HL-60/S4 treated with phorbol 12-myristate 13-acetate at 8.2 ng/mL for 4 days and 3 days (cell line): ENCODE data around the gene FRMD8.

Experiments
- in situ Hi-C: fragments of 300-500 bp; cut with MboI; formaldehyde crosslinking; loops from 2 replicates; pipeline ENCODE4 v1.15.0; 2022; ENCODE audit warnings: low sequenced_read_pairs

Gene FRMD8

GRCh38 chr11:65434057-65434666, 47.7 kb downstream of the FRMD8 start:
- in situ Hi-C loops: no loop called here

GRCh38 chr11:65434667-65435410, 48.4 kb downstream of the FRMD8 start:
- in situ Hi-C loops: no loop called here

- in situ Hi-C loops: no loop called here
These were observed 49.0 kb downstream of the FRMD8 start for GRCh38 chr11:65435411-65435931.

- in situ Hi-C loops: no loop called here
These were observed 49.6 kb downstream of the FRMD8 start for GRCh38 chr11:65435981-65436411.

DNA sequence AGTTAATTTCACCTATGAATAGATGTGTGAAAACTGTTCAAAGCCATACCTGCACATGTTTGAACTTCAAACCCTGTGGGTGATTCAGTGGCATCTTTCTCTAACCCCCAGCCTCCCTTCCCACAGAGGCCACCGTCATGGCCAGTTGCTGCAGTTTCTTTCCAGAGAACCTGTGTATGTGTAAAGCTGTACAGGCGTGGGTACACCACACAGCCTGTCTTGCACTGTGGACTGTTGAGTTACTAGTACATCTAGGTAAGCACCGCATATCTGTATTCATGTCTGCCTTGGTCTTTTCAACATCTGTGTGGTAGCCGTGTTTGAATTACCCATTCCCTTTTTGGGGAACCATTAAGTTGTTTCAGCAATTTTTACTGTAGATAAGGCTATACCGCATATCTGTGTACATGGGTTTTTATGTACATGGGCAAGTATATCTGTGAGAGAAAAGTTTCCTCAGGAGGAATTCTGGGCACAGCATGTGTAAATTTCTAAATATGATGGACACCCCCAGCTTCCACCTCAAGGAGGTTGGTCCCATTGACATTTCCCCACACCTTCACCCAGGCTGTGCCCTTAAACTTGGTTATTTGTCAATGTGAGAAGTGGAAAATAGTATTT, 50.1 kb downstream of the FRMD8 start:
- in situ Hi-C loops: no loop called here

- in situ Hi-C loops: no loop called here
These were observed 51.2 kb downstream of the FRMD8 start for GRCh38 chr11:65437436-65438227.

DNA sequence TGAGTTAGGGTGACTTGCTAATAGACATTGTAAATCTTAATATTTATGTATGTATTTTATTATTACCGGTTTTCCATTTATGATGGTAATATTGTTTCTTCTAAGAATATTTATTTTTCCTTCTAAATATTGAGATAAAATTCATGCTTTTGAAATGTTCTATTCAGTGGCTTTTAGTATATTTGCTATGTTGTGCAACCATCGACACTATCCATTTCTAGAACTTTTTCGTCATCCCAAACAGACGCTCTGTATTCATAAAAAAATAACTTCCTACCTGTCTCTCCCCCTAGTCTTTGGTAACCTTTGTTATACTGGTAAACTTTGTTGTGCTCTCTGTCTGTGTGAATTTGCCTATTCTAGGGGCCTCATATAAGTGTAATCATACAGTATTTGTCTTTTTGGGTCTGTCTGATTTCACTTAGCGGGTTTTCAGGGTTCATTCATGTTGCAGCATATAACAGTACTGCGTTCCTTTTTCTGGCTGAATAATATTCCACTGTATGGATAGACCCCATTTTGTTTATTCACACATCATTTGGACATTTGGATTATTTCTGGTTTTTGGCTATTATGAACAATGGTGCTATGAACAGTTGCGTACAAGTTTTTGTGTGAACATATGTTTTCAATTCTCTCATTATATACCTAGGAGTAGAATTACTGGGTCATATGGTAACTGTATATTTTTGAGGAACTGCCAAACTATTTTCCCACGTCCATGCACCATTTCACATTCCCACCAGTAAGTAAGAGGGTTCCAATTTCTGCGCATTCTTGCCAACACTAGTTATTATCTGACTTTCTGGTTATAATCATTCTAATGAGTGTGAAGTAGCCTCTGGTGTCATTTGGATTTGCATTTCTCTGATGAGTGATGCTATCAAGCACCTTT, 52.1 kb downstream of the FRMD8 start:
- in situ Hi-C loops: no loop called here

DNA sequence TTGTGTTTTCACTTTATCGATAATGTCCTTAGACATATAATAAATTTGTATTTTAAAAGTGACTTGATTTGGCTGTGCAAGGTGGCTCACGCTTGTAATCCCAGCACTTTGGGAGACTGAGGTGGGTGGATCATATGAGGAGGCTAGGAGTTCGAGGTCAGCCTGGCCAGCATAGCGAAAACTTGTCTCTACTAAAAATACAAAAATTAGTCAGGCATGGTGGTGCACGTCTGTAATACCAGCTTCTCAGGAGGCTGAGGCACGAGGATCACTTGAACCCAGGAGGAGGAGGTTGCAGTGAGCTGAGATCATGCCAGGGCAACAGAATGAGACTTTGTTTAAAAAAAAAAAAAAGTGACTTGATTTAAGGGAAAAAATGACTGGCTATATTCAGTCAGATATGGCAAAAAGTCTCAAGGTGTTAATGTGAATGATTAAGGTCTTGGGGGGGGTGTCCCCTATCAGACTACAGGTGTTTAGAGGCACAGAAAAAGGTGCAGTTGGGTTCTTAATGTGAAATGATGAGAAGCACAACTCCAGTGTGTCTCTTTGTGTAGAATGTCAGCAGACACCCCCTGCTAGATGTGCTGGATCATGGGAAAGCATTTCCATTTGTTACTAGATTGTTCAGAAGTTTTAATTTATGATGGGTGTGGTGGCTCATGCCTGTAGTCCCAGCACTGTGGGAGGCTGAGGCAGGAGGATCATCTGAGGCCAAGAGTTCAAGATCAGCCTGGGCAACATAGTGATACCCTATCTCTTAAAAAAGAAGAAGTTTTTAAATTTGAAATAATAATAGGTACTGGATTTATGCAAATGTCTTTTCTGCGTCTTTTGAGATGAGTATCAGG, 53.1 kb downstream of the FRMD8 start:
- in situ Hi-C loops: no loop called here

DNA sequence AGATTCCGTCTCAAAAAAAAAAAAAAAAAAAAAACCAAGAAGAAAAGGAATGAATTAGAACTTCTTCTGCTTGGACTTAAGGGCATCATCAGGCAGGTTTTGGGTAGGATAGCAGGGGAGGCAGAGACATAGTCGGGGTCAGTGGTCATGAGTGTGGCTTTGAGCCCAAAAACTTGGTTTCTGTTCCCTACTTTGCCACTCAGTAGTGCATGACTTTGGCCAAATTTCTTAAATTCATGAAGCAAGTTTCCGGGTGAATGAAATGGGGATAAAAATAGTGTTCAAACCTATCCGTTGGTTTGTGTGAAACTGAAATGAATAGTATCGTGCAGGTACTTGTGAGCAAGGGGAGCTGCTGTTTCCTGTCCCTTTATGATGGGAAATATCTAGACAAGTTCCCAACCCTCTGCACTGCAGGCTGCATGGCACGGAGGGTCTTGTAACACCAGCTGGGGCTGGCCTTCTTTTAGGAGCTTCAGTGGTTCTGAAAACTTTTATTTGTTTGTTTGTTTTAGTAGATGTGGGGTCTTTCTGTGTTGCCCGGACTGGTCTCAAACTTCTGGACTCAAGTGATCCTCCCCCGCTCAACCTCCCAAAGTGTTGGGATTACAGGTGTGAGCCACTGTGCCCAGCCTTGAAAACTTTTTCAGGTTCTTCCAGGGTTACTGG, 54.5 kb downstream of the FRMD8 start:
- in situ Hi-C loops: no loop called here

DNA sequence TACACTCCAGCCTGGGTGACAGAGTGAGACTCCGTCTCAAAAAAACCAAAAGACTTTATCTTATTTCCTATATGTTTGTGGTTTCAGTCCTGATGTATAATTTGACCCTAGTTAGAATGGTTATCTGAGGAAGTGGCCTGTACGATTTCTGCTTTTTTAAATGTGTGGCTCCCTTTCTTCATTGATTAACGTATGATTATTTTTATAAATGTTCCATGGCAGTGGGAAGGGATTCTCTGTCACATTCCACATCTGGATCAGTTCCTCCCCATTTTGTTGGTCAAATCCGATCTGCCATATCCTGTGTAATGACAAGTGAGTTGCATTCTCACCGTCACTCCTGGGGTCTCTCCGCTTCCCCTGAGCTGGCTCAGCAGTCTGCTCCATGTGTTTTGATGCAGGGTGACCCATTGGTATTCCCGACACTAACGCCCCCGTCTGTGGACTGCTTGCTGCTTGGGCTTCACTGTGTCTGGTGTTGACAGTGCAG, 56.5 kb downstream of the FRMD8 start:
- in situ Hi-C loops: no loop called here

GRCh38 chr11:65444314-65445051, 58.0 kb downstream of the FRMD8 start:
- in situ Hi-C loops: no loop called here

GRCh38 chr11:65445101-65445603, 58.7 kb downstream of the FRMD8 start:
- in situ Hi-C loops: no loop called here

DNA sequence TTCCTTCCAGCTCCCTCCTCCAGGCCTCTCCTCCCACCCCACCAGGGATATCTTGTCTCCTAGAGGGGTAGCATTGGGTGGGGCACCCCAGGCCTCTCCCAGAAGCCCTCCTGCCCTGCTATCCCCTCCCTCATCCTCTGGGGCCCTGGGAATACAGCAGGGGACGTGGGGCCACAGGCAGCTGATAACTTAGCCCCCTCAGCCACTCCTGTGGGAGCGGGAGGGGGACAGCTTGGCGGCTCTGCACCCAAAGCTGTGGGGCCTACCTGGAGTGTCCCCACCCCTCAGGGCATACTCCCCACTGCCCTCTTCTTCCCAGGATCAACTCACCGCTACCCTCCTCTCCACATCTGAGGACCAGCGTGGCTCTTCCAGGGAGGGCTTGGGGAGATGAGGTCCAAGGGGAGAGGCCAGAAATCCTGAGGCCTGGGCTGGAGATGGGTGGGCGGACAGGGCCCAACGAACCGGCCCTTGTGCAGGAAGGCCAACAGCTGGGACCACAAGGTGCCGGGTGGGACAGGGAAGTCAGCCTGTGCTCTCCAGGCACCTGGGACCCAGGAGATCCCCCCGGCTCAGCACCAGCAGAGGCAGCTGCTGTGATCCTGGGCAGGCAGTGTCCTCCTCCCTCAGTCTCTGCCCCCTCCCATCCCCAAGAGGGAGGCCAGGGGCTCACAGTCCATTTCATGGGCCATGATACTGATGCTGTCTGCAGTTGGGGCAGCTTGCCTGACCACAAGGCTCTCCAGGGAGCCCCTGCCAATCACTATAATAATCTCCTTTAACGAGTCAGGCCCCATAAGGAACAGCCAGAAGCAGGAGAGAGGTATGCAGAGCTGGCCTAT, 59.4 kb downstream of the FRMD8 start:
- in situ Hi-C loops: no loop called here

DNA sequence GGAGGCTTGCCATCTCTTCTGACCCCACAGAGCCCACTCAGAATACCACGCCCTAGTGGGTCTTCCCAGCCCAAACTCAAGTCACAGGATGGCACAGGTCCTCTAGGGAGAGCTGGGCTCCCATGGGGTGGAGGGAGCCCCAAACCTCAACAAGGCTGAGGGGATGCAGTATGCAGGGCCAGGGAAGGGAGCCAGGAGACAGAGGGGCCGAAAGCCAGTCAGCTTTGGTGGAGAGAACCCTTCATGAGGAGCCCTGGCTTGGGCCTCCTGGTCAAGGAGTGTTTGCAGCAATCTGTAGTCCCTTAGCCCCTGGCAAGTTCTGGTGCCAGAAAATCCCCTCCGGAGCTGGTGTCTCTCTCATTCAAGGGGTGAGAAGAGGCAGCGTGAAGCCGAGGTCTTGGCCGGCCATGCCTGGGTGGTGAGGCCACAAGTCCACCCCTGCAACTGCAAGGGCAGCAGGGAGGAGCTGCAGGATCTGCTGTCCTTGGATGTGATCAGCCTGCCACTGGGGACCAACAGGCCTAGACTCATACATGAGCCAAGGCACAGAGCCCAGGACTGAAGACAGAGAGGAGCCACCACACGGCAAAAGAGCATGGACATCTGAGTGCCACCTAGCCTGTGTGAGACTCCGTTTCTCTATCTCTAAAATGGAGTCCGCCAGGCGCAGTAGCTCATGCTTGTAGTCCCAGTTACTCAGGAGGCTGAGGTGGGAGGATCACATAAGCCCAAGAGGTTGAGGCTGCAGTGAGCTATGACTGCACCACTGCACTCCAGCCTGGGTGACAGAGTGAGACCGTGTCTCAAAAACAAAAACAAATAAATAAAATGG, 60.2 kb downstream of the FRMD8 start:
- in situ Hi-C loops: no loop called here

DNA sequence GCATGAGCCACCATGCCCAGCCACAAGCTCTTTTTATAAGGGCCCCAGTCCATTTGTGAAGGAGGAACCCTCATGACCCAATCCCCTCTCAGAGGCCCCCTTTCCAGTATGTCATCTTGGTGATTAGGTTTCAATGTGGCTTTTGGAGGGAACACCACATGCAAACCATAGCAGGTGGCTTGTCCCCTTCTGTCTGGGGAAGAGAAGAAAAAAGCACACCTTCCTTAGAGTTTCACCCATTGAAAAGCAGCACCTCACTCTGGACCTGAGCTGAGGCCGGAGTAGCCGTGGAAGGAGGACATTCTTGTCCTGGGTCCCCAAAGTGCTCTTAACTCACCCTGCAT, 61.6 kb downstream of the FRMD8 start:
- in situ Hi-C loops: no loop called here
